Fibroblast of skin of left biceps (primary cell): ENCODE data around the gene UBE2H.
"Not testable (repeated sequence)": the region's sequence is repeated elsewhere in the genome, so short reads cannot be mapped to it uniquely, and the experiment has no call there.

ENCODE experiments used
- DNase-seq, 2 experiments: peaks; one replicate each; pipeline ENCODE4 v3.0.0-alpha.2; 2013; ENCODE audit warnings: low read depth in 2 of 2

UBE2H gene

DNA sequence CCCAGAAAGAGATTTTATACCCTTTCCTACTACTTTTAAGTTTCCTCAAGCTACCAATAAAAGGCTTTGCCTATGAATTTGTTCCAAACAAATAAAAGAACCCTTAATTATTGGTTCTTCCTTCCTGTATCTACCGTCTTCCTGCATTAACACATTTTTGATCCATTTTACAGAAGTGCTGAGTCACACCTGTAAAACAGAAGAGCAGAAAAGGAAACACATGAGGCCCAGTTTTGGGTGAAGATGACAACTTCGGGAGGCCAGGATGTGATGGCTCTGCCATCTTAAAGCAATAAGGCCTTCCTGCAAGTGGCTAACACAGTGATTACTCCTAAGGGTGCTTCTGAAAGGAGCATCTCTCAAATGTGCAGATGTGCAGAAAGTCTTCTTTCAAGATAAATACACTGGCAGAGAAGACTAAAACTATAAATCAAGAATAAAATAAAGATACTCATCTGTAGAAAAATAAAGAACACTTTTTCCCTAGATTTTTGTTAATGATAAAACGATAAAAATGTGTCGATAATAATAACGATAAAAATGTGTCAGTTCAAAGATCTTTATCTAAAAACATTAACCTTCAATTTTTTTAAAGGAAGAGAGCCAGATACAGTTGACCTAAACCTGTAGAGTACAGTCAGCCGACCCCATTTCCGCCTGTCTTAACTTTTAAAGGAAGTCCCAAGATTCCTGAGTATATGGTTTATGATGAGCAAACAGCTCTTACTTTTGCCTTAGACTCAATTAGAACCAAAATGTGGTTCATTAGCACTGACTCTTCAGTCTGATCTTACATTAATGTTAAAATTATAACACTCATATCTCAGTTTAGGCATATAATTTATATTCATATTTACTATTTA lies 108.6 kb downstream of the UBE2H start:
- DNase-seq = no peak

DNA sequence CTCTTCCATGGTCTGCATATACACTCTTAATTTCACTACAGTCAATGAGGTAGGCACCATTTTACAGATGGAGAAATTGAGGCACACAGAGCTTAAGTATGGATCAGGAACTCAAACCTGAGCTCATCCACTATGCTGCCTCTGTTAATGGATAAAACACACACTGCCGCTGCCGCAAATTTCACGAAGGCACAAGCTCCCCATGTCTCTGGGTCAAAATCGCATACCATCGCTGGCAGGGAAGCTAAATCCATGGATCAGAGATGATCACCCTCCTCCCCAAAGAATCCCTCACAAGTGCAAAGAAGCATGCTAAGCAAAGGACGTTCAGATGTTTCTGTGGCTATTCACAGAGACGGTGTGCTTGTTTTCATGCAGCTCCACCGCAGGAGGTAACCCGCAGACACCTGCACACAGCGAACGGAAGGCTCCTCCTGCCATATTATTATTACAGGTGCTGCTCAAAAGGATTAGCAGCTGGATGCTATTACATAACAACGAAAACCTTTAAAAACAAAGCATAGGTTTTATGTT lies 109.3 kb downstream of the UBE2H start:
- no peak for DNase-seq

DNA sequence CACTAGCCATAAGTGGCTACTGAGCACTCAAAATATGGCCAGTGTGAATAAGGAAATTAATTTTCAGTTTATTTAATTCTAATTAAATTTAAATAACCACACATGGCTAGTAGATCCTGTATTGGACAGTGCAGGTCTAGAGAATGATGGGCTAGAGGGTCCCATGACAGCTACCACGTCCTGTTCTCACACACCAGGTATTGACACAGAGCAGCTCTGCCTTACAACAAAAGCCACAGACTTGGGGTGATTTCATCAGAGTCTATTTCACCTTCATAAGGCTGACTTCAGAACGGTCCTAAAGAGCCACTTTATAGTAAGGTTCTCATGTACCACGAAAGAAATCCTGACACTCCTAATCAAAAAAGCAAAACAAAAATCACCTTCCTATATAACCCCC lies 111.3 kb downstream of the UBE2H start:
- no peak for DNase-seq

DNA sequence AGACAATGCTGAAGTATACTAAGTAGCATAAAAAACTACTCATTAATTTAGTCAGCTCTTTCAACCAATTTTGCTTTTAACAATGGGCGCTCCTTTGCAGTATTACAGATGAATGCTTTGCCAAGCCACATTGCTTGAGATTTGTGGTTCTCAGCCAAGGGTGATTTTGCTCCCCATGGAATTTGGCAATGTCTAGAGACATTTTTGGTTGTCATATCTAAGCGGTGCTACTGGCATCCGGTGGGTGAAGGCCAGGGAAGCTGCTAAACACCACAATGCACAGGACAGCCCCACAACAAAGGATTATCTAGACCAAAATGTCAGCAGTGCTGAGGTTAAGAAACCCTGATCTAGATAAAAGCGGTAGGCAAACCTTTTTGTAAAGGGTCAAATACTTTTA lies 112.0 kb downstream of the UBE2H start:
- DNase-seq = no peak

DNA sequence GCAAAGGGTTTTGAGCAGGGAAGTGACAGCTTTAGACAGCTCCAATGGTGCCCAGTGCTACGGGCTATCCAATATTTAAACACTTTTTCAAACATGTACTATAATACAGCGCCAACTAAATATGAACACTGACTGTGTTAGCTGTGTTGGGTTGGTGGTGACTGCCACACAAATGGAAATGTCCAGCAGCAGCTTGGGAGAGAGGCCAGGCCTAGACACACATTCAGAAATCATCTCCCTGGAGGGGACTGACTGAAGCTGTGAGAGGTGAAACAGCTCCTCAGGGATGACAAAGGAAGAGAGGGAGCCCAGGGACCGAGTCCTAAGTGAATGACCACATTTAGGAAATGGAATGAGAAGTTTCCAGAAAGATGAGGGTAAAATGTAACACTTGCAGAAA lies 115.8 kb downstream of the UBE2H start:
- DNase-seq = no peak

DNA sequence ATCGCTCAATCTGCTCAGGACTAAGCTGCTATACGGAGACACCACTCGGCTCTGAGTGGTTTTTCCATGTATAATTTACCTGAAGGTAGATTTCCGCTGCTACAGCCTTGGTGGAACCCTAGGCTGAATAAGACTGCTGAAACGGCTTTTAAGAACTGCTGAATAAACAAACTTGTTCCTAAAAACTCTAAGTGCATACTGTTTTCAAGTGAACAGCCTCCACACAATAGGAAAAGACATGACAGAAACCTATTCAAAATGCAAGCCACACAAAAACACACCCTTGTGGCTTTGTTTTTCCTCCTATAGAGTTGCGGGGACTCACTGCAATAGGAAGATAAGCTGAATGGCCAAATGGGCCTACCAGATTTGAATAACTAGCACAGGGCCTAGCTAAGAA lies 117.2 kb downstream of the UBE2H start:
- DNase-seq = no peak

DNA sequence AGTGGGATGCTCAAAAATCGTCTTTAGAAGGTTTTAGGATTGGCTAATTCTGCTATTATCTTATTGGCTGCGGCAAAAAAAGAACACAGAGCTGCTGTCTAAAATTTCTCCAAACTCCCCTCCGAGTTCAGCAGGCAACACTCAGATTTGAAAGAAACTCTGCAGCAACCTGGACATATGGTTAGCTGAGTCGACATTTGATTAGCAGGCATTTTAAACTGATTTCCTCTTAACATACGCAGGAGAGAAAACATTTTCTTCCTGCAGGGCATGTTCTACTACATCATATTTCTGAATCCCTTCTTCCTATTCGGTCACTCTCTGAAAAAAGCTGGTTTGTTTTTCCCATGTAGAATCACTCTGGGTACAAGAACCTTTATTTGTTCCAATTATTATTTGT lies 119.4 kb downstream of the UBE2H start:
- DNase-seq = not testable (repeated sequence)

DNA sequence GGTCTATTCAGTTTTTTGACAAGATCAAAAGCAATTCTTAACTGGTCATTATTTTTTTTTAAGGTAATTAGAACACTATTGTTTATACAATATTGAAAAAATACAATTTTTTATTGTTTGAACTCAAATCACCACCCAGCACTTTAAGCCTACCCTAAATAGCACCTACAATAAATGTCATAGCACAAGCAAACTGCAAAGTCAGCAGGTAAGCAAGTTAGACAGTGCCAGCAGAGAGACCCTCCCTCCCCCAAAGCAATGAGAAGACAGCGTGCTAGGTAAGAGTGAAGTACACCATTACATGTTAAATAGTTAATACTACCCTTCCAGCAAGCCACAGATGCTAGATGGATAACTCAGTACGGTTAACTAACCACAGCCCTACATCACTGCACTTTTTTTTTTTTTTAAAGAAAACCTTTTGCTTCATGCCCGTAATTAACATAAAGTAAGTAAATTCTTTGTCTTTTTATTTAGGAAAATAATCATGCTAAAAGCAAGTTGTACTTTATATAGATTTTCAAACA lies 120.0 kb downstream of the UBE2H start:
- no peak for DNase-seq

DNA sequence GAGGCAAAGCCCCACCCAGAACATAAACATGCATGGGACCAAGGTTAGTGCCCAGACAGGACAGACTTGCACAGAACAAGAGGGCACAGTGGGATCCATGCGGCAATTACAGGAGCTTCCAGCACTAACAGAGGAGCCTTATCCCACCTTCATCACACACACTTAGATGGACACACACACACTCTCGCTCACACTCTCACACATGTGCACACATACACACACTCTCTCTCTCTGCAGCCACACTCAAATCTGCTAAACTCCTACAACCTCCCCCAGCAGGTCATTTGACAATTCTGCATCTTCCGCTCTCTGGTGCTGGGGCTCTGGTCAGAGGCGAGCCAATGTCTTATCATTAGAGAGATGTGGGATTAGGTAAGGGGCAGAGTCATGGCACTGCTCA lies 120.5 kb downstream of the UBE2H start:
- no peak for DNase-seq

DNA sequence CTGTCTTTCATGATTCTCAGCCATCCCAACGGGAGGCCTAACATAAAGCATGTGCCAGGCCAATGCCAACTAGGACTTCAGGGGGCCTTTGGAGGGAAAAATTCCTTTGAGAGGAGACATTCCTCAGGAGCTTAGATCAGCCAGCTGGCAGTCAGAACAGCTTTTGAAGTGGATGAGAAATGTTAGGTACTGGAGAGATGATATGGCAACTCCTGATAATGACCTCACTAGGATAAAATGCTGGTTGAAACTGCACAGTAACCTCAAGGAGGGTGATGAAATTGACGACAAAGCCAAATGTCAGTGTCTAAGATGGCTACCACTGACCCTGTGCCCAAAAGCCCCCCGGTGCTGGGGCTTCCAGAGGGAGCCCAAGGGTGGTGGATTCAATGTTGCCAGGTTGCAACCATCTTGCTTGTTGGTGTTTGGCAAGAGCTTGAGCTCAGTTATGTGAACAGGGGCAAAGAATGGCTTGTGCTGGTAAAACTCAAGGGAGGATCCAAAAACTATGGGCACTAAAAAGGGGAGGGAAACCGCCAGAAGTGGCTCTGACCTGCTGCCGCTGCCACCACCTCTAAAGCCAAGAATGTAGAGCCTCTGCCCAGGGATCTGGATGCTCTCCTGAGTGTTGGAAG lies 121.2 kb downstream of the UBE2H start:
- DNase-seq = peak; percentile 79 to 85

DNA sequence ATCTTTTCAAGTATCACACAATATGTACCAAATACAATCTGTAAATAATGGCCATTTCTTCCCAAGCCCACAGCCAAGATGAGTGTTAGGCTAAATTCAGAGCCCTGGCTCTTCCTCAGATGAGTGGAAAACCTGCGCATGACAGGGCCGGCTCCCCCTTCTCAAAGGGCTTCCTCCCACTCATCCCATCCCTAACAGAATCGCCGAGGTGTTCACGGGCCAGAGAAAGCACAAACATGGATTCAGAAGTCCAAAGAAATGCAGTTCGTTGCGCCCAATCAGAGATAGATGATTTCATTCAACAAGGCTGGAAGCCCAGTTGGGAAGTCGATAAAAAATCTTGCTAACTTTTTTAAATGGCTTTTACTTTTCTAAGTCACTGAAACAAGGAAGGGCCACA lies 121.8 kb downstream of the UBE2H start:
- no peak for DNase-seq

DNA sequence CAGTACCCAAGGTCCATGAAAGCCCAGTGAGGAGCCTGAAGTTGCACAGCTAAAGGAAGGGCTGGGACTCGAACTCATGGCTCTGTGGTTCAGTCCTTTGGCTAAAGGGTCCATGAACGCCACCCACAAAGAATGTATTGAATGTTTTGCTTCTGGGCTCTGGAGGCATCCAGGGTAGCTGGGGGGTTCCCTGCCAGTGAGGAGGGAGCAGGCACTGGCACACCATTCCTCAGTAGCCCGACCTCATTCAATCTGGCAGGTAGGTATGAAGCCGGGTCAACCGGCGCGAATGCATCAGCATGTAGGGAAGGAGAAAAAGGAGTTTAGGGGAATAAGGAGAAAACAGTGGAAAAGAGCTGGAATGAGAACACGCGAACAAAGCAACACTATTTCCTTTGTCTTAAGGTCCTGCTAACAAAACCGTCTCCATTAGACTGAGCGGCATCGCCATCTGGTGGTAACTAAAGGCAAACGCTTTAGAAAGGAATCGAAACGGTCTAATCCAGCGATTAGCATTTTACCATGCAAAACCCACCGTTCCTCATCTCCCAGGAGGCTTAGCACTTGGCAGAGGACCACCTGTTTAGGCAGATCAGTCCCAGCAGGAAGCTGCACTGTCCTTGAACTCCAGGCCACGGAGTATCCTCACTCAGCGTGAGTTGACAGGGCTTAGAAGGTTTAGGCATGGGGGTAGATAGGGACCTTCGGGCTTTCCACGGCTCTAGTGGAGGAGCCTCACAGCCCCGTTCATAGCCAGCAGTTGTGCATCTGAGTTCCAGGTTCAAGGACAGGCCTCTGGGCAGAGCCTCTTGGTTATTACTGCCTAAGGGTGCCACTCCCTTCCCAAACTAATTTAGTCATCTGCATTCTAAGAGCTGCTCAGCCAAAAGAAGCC lies 122.8 kb downstream of the UBE2H start:
- peak; percentile 54 to 56 for DNase-seq

DNA sequence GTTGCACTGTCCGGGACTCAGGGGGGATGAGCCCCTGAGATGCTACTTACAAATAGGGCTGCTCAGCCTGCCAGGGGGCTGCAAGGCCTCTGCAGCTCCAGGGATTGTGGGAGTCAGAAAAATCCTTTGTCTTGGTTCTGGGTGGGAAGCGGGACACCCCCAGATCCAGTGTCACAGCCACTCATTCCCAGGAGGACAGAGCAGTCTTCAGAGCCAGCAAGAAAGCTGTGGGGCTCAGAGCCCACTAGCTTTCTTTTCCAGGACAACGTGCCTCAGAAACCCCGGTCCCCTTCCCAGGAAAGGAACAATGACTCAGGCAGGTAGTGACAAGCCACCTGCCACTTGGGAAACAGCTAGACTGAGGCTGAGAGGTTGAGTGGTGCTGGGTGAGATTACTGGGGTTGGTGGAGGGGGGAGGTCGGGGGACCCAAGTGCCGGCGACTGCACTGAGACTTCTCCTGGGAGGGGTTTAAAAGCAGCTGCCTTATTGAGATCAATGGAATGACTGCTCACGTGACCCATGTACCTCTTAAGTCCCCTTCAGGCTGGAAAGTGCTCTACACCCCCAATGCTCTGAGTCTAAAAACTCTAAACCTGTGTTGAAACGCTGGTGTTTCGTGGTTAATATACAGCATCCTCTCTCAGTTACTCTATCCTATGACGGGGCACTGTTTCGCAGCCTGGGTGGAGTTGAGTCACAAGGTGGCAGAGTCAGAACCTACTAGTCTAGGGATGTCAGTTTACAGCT lies 123.6 kb downstream of the UBE2H start:
- DNase-seq = no peak

DNA sequence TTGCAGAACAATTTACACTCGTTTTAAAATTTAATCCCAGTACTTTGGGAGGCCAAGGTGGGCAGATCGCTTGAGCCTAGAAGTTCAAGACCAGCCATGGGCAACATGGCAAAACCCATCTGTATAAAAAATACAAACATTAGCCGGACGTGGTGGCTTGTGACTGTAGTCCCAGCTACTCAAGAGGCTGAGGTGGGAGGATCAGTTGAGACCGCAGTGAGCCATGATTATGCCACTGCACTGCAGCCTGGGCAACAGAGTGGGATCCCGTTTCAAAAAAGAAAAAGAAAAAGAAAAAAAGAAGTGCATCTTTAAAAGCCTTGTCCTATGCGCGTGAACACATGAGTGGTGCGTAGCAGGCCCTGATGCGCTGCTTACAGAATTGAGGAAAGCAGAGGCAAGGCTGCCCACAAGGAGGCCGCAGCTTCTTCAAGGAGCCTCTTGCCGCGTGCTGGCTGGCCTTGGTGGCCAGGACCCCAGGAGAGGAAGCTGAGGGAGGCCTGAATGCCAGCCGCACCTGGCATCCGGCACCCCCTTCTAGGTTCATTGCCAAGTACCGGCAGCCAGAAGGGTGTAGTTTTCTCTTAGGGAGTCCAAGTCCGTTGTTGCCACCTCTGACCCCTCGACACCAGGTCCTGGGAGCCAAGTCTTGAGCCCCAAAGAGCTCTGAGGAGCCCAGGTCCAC lies 124.5 kb downstream of the UBE2H start:
- DNase-seq = no peak

DNA sequence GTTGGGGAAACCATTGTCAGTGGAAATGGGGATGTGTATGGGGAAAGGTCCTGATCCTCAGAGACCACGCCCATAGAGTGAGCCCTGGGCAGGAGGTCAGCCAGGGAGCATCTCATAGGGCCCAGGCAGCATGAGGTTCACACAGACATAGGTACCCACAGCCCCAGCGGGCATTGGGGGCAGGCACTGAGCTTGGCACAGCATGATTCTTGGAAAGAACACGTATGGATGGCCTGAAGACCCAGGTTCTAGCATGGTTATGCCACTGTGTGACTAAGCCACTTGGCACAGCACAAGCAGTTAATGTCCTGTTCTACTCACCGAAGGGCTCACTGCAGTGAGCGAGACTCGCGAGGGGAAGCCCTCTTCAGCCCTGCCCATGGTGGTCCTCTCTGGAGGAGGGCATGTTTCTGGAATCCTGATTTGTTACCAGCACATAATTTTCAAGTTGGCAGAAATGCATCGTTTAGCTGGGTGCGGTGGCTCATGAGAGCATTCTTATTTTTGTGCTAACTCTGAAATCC lies 125.2 kb downstream of the UBE2H start:
- DNase-seq = no peak

DNA sequence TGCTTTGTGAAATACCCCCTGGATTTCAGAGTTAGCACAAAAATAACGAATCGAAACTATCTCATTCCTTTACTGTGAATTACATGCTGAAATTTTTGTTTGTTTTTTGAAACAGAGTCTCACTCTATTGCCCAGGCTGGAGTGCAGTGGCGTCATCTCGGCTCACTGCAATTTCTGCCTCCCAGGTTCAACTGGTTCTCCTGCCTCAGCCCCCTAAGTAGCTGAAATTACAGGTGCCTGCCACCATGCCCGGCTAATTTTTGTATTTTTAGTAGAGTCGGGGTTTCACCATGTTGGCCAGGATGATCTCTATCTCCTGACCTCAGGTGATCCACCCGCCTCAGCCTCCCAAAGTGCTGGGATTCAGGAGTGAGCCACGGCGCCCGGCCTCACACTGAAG lies 125.9 kb downstream of the UBE2H start:
- not testable (repeated sequence) for DNase-seq

DNA sequence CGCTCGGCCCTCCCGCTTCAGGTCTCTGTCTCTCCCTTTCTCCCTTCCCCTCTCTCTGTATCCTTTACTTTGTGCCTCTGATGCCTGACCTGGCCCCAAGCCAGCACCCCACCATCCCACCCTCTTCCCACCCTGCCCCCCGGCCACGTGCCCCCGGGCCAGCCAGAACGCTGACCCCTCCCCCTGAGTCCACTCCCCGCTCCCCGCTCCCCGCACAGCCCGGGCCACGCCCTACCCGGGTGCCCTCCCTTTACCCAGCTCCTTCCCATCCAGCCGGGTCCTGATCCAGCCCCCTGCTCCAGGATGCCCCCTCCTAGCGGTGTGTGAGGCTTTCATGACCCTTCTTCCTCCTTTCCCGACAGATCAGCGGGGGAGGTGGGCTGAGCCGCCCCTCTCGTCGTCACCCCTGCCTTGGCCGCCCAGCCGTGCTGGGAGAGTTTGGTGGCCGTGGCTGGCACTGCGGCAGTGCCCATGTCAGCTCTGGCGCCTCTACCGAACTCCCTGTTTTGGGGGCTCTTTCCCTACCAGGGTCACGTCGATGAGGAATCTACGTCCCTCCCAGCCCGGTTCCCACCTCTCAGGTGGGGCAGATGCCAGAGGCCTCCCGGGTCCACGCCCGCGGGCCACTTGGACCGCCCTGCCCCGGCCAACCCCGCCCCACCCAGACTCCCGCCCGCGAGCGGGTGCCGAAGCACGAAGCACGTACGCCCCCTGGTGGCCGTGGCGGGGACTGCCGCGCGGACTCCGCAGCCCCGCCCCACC lies 127.4 kb downstream of the UBE2H start:
- DNase-seq = peak; percentile 24 to 26

DNA sequence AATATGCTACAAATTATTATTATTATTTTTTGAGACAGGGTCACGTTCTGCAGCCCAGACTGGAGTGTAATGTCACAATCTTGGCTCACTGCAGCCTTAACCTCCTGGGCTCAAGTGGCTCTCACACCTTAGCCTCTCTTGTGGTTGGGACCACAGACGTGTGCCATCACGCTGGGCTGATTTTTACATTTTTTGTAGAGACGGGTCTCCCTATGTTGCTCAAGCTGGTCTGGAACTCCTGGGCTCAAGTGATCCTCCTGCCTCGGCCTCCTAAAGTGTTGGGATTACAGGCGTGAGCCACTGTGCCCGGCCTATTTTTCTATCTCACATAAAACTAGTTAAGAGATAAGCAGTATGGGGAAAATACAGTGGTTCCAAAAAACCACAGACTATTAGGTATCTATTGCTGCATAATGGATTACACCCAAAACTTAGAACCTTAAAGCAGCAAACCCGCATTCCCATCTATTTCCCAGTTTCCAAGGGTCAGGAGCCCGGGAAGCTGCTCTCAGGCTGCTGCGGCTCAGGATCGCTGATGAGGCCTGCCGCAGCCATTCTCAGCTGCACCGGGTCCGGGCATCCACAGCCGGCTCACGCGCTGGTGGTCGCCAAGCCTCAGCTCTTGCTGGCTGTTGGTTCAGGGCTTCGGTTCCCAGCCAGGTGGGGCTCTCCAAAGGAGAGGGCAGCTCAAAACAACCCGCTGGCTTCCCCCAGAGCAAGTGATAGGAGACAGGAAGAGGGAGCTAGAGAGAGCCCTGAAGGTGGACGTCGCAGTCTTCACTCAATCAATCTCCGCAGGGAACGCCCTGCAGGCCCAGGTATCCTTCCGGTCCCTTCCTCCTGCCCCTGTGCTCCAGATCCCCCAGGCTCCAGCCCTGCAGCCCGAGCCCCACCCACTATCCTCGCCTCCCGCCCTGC lies 128.2 kb downstream of the UBE2H start:
- no peak for DNase-seq
